Stimulated activated CD4-positive, alpha-beta T cell treated with anti-CD3 and anti-CD28 coated beads, Interleukin-1b, Interleukin-23, amount 100 ng/mL, for 1 hour (primary cell): ENCODE results near the gene PYGO2.
"Not testable (repeated sequence)": the region's sequence is repeated elsewhere in the genome, so short reads cannot be mapped to it uniquely, and the experiment has no call there.

Experiments
- DNase-seq, 2 donors: peaks; one replicate each; pipeline ENCODE4 v3.0.0-alpha.2; 2020; ENCODE audit warnings: low read depth in 2 of 2

Gene PYGO2

GRCh38 chr1:154911691-154912550 is 49.7 kb downstream of the PYGO2 start:
- DNase-seq: no peak

GRCh38 chr1:154910851-154911250 is 50.7 kb downstream of the PYGO2 start:
- no peak for DNase-seq

- no peak for DNase-seq
Observed at GRCh38 chr1:154908937-154909336, 52.6 kb downstream of the PYGO2 start.

GRCh38 chr1:154908129-154908528 is 53.5 kb downstream of the PYGO2 start:
- not testable (repeated sequence) for DNase-seq
